Panc1 (cell line): ENCODE results near the gene GJC2. TPM values are rescaled to one million over a fixed set of nuclear protein-coding genes. Genes with fewer than 3 reads are reported as not detected.

ENCODE experiments used
- ATAC-seq: fragments of 200-7000 bp; cut with Tn5 transposase; 2 replicates; pipeline ENCODE4 v1.9.1; 2020; ENCODE audit warnings: mild to moderate bottlenecking, moderate library complexity
- BruUV-seq: library from RNA; stranded (reverse); fragments of 400-500 nt; replicated peaks from 2 replicates; lab custom pipeline; 2021; lab: Mats Ljungman, UMichigan
- CTCF ChIA-PET: fragments of 300-600 bp; sonication (Branson Sonifier 250); formaldehyde crosslinking; loops from one replicate; lab custom pipeline; 2022; ENCODE audit warnings: antibody characterized with exemption; lab: Charles Lee
- POLR2A ChIA-PET: fragments of 300-600 bp; sonication (Branson Sonifier 250); formaldehyde crosslinking; loops from one replicate; lab custom pipeline; 2022; ENCODE audit warnings: antibody characterized with exemption; lab: Charles Lee
- DNase-seq: peaks from one replicate; pipeline ENCODE4 v3.0.0-alpha.2; 2010; ENCODE audit warnings: low read depth, low spot score
- H3K27ac ChIP-seq: 2 replicates; pipeline ENCODE4 v1.5.1; 2011; ENCODE audit warnings: mild to moderate bottlenecking, low read length, inconsistent platforms
- H3K27me3 ChIP-seq: fragments of 200-500 bp; sonication (Bioruptor generic); 2 replicates; pipeline ENCODE4 v1.6.0; 2014; ENCODE audit warnings: low read length, inconsistent platforms; ENCODE audit not compliant: control insufficient read depth, insufficient read depth
- H3K36me3 ChIP-seq: fragments of 200-500 bp; sonication (Bioruptor generic); 2 replicates; pipeline ENCODE4 v1.5.1; 2014; ENCODE audit warnings: inconsistent platforms, mild to moderate bottlenecking, low read length, moderate library complexity; ENCODE audit not compliant: control insufficient read depth, insufficient read depth
- H3K4me1 ChIP-seq: 2 replicates; pipeline ENCODE4 v1.5.1; 2011; ENCODE audit warnings: inconsistent platforms, mild to moderate bottlenecking, low read length, moderate library complexity; ENCODE audit not compliant: control insufficient read depth, insufficient read depth
- H3K4me3 ChIP-seq, 2 experiments: 2 replicates each; pipeline ENCODE4 v1.5.1; 2011 to 2012; ENCODE audit warnings: low read depth in 2 of 2, low read length in 2 of 2, mild to moderate bottlenecking in 2 of 2, inconsistent platforms in 1 of 2, moderate library complexity in 1 of 2
- H3K9me3 ChIP-seq: fragments of 200-500 bp; sonication (Bioruptor generic); 2 replicates; pipeline ENCODE4 v1.5.1; 2014; ENCODE audit warnings: low read depth, mild to moderate bottlenecking, inconsistent platforms, low read length, moderate library complexity; ENCODE audit not compliant: control insufficient read depth, insufficient read depth
- CTCF ChIP-seq: fragments of 450-650 bp; IDR thresholded peaks from 2 replicates; pipeline ENCODE4 v1.5.1; 2017; ENCODE audit warnings: mild to moderate bottlenecking
- POLR2AphosphoS5 ChIP-seq: IDR thresholded peaks from 2 replicates; pipeline ENCODE4 v1.6.1; 2012; ENCODE audit warnings: mild to moderate bottlenecking, low read depth, low read length, moderate library complexity
- SIN3A ChIP-seq: IDR thresholded peaks from 2 replicates; pipeline ENCODE4 v1.6.1; 2012; ENCODE audit warnings: low read depth, mild to moderate bottlenecking, low read length, moderate library complexity, borderline replicate concordance; ENCODE audit not compliant: insufficient read depth
- TCF7L2 ChIP-seq: IDR thresholded peaks from 2 replicates; pipeline ENCODE4 v1.6.1; 2011; ENCODE audit warnings: mild to moderate bottlenecking, low read depth, low read length, inconsistent platforms
- in situ Hi-C: cut with HindIII; loops from 2 replicates; pipeline ENCODE4 v1.10.0; 2016; ENCODE audit warnings: low sequenced_read_pairs, low pct_unique_long_range_greater_than_20kb
- intact Hi-C: fragments of 100-400 bp; cut with micrococcal nuclease; formaldehyde crosslinking; loops from one replicate; pipeline ENCODE4 v1.10.0; 2022; ENCODE audit not compliant: unreplicated experiment
- total RNA-seq: library from RNA; stranded (reverse); gene quantifications from one replicate; pipeline ENCODE4 v1.2.1, GENCODE V29; 2021; ENCODE audit not compliant: unreplicated experiment
- TF ChIP-seq, protein P1 (sequence below), 2 experiments: IDR thresholded peaks; 2 replicates each; pipeline ENCODE4 v1.6.1; 2011 to 2012; ENCODE audit warnings: low read depth in 2 of 2, control low read depth in 1 of 2, low read length in 1 of 2, mild to moderate bottlenecking in 1 of 2, moderate library complexity in 1 of 2; ENCODE audit not compliant: insufficient read depth in 1 of 2

GJC2 gene
- total RNA-seq, 1 experiment from 2014 or later: 2.4 TPM

DNA sequence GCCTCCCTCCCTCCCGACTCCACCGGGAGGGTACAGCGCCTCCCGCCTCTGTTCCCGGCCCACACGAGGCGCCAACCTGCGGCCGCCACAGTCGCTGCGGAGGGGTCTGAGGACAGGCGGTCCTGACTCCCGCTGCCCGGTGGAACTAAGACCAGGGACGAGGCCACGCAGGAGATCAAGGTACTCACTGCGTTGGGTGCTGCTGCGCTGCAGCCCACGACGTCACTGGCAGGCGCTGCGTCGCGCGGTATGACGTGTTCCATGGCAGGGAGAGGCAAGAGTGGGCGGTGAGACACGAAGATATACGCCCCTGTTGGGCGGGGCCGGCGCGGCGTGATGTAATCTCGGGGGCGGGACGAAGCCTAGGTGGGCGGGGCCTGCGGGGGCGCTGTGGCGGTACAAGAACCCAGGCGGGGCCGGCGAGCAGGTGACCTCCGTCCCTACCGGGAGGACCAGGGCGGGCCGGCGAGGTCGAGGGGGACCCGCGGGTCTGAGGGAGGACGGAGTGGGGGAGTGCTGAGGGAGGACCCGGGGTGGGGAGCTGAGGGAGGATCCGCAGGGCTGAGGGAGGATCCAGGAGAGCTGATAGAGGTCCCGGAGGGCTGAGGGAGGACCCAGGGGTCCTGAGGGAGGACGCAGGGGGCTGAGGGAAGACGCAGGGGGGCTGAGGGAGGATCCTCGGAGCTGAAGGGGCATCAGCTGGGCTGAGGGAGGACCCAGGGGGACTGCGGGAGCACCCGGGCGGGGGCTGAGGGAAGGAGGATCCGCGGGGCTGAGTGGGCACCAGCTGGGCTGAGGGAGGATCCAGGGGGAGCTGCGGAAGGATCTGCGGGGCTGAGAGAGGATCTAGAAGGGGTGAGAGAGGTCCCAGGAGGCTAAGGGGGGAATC lies 40.4 kb upstream of the GJC2 start, which contains the start of gene MRPL55:
Gene MRPL55, minus strand, starts transcription at position 227 of the 889 bp plus-strand sequence. CDS start 1,039 bp downstream, outside the sequence.
- DNase-seq (peak; percentile 76), ATAC-seq (peak; percentile 96)
- CTCF ChIA-PET: interaction anchor here (0.6 kb wide), 1 partner anchor 21 kb away, joined by 3 read pairs; no protein-coding TSS in a partner anchor
- in situ Hi-C loops: no loop called here
- peaks cover 11% of the 10 kb centered on the region for H3K4me1 ChIP-seq
- no peaks in the 10 kb centered on the region for H3K27me3 ChIP-seq
- peaks cover 2% of the 10 kb centered on the region; the same call in 1 of the 2 replicates for H3K36me3 ChIP-seq
- H3K4me3 ChIP-seq: peak within 1 kb of the TSS; percentile 94 to 100
- peak within 1 kb of the TSS; percentile 86 for H3K27ac ChIP-seq
- no peaks in the 10 kb centered on the region for H3K9me3 ChIP-seq
- TF ChIP-seq, protein P1, sequence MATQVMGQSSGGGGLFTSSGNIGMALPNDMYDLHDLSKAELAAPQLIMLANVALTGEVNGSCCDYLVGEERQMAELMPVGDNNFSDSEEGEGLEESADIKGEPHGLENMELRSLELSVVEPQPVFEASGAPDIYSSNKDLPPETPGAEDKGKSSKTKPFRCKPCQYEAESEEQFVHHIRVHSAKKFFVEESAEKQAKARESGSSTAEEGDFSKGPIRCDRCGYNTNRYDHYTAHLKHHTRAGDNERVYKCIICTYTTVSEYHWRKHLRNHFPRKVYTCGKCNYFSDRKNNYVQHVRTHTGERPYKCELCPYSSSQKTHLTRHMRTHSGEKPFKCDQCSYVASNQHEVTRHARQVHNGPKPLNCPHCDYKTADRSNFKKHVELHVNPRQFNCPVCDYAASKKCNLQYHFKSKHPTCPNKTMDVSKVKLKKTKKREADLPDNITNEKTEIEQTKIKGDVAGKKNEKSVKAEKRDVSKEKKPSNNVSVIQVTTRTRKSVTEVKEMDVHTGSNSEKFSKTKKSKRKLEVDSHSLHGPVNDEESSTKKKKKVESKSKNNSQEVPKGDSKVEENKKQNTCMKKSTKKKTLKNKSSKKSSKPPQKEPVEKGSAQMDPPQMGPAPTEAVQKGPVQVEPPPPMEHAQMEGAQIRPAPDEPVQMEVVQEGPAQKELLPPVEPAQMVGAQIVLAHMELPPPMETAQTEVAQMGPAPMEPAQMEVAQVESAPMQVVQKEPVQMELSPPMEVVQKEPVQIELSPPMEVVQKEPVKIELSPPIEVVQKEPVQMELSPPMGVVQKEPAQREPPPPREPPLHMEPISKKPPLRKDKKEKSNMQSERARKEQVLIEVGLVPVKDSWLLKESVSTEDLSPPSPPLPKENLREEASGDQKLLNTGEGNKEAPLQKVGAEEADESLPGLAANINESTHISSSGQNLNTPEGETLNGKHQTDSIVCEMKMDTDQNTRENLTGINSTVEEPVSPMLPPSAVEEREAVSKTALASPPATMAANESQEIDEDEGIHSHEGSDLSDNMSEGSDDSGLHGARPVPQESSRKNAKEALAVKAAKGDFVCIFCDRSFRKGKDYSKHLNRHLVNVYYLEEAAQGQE (IDR thresholded peaks at IDR 0.05; ENCODE audit: insufficient read depth in 1 of 2, low read depth in 2 of 2, low read length in 1 of 2): peak in 1 of 2 experiments; percentile 44; a peak in 1 of 4 replicates
- TF ChIP-seq SIN3A: peak; percentile 76; the same call in 1 of the 2 replicates
- TF ChIP-seq TCF7L2: peak; percentile 57; the same call in 1 of the 2 replicates
- peak; percentile 89 for TF ChIP-seq POLR2AphosphoS5
- TF ChIP-seq CTCF: no peak; the same call in 1 of the 2 replicates
- POLR2A ChIA-PET: no interaction called here
- BruUV-seq: no TSS peak
- intact Hi-C loops: no loop called here

- ChIA-PET POLR2A (no interaction called here), CTCF (interaction anchor here (0.6 kb wide), 1 partner anchor 21 kb away, joined by 3 read pairs; no protein-coding TSS in a partner anchor)
- H3K27me3 ChIP-seq: no peaks in the 10 kb centered on the region
- no peak for TF ChIP-seq SIN3A
- no peak for TF ChIP-seq CTCF
- TF ChIP-seq TCF7L2: no peak
- TF ChIP-seq, protein P1 (IDR thresholded peaks at IDR 0.05; ENCODE audit: insufficient read depth in 1 of 2, low read depth in 2 of 2, low read length in 1 of 2): no peak
- no peak for TF ChIP-seq POLR2AphosphoS5
- no peaks in the 10 kb centered on the region for H3K9me3 ChIP-seq
- H3K4me1 ChIP-seq: peaks cover 5% of the 10 kb centered on the region; the same call in 1 of the 2 replicates
- intact Hi-C loops (no loop called here), in situ Hi-C loops (no loop called here)
- peaks cover 2% of the 10 kb centered on the region; the same call in 1 of the 2 replicates for H3K36me3 ChIP-seq
- no peak for ATAC-seq
- TSS peak; percentile 78 for BruUV-seq
- peak overlapping the region; percentile 94 to 100 for H3K4me3 ChIP-seq
- DNase-seq: no peak
- H3K27ac ChIP-seq: peak overlapping the region; percentile 67
These were observed 39.7 kb upstream of the GJC2 start for GRCh38 chr1:228109962-228110488.
